Activated B cell treated with CpG ODN at 0.5 μM for 24 hours (primary cell): ENCODE data around the gene SULT1C4. TPM values are rescaled to one million over a fixed set of nuclear protein-coding genes. Genes with fewer than 3 reads are reported as not detected.

Experiments
- ATAC-seq: fragments of 200-7000 bp; cut with Tn5 transposase; one replicate; pipeline ENCODE4 v1.10.0; 2021; ENCODE audit warnings: low read depth, mild to moderate bottlenecking, moderate library complexity
- CTCF ChIA-PET: fragments of 350-600 bp; sonication (Branson Sonifier 250); formaldehyde crosslinking; loops from one replicate; lab custom pipeline; 2021; ENCODE audit warnings: antibody characterized with exemption; lab: Charles Lee
- POLR2A ChIA-PET: fragments of 350-600 bp; sonication (Branson Sonifier 250); formaldehyde crosslinking; loops from one replicate; lab custom pipeline; 2021; ENCODE audit warnings: antibody characterized with exemption; lab: Charles Lee
- DNase-seq: peaks from one replicate; pipeline ENCODE4 v3.0.0; 2022
- H3K27ac Mint-ChIP-seq: one replicate; pipeline ENCODE4 v1.8.0; 2020; ENCODE audit warnings: mixed read lengths
- H3K27me3 Mint-ChIP-seq: one replicate; pipeline ENCODE4 v1.8.0; 2021; ENCODE audit warnings: mixed read lengths
- H3K36me3 Mint-ChIP-seq: one replicate; pipeline ENCODE4 v1.8.0; 2021; ENCODE audit warnings: low read depth, mixed read lengths
- H3K4me1 Mint-ChIP-seq: one replicate; pipeline ENCODE4 v1.8.0; 2021; ENCODE audit warnings: mixed read lengths
- H3K4me3 Mint-ChIP-seq: one replicate; pipeline ENCODE4 v1.8.0; 2020; ENCODE audit warnings: mild to moderate bottlenecking, mixed read lengths
- H3K9me3 Mint-ChIP-seq: one replicate; pipeline ENCODE4 v1.8.0; 2020; ENCODE audit warnings: mixed read lengths
- intact Hi-C: fragments of 100-400 bp; cut with micrococcal nuclease; formaldehyde crosslinking; loops from one replicate; pipeline ENCODE4 v1.15.1; 2024
- total RNA-seq: library from RNA; stranded (reverse); gene quantifications from 2 replicates; pipeline ENCODE4 v1.2.3, GENCODE V29; 2022
- TF ChIP-seq, protein P1 (sequence below): fragments of 200-600 bp; IDR thresholded peaks from one replicate; pipeline ENCODE4 v1.8.0; 2022; ENCODE audit warnings: antibody characterized with exemption, mild to moderate bottlenecking

SULT1C4 gene
- total RNA-seq, 1 donor from 2014 or later = not detected

DNA sequence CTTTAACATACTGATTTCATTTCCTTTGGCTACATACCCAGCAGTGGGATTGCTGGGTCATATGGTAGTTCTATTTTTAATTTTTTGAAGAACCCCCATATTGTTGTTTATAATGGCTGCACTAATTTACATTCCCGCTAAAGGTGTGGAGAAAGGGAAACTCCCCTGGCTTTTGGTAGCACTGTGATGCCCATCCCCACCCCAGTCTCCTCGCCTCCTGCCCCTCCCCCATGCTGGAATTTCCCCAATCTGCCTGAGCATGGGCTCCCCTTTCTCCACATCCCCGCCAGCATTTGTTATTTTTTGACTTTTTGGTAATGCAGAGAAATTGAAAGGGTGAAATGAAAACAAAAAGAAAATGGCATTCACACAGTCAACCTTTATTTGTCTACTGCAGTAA lies 30.0 kb upstream of the SULT1C4 start:
- H3K4me1 Mint-ChIP-seq = no peaks in the 10 kb centered on the region
- H3K9me3 Mint-ChIP-seq = no peaks in the 10 kb centered on the region
- CTCF ChIA-PET = no interaction called here
- POLR2A ChIA-PET = no interaction called here
- DNase-seq (no peak), ATAC-seq (no peak)
- H3K36me3 Mint-ChIP-seq = no peaks in the 10 kb centered on the region
- H3K27me3 Mint-ChIP-seq = peaks cover 12% of the 10 kb centered on the region
- no peak overlapping the region for H3K27ac Mint-ChIP-seq
- intact Hi-C loops = no loop called here
- H3K4me3 Mint-ChIP-seq = no peak overlapping the region
- TF ChIP-seq, protein P1, sequence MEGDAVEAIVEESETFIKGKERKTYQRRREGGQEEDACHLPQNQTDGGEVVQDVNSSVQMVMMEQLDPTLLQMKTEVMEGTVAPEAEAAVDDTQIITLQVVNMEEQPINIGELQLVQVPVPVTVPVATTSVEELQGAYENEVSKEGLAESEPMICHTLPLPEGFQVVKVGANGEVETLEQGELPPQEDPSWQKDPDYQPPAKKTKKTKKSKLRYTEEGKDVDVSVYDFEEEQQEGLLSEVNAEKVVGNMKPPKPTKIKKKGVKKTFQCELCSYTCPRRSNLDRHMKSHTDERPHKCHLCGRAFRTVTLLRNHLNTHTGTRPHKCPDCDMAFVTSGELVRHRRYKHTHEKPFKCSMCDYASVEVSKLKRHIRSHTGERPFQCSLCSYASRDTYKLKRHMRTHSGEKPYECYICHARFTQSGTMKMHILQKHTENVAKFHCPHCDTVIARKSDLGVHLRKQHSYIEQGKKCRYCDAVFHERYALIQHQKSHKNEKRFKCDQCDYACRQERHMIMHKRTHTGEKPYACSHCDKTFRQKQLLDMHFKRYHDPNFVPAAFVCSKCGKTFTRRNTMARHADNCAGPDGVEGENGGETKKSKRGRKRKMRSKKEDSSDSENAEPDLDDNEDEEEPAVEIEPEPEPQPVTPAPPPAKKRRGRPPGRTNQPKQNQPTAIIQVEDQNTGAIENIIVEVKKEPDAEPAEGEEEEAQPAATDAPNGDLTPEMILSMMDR = no peak

DNA sequence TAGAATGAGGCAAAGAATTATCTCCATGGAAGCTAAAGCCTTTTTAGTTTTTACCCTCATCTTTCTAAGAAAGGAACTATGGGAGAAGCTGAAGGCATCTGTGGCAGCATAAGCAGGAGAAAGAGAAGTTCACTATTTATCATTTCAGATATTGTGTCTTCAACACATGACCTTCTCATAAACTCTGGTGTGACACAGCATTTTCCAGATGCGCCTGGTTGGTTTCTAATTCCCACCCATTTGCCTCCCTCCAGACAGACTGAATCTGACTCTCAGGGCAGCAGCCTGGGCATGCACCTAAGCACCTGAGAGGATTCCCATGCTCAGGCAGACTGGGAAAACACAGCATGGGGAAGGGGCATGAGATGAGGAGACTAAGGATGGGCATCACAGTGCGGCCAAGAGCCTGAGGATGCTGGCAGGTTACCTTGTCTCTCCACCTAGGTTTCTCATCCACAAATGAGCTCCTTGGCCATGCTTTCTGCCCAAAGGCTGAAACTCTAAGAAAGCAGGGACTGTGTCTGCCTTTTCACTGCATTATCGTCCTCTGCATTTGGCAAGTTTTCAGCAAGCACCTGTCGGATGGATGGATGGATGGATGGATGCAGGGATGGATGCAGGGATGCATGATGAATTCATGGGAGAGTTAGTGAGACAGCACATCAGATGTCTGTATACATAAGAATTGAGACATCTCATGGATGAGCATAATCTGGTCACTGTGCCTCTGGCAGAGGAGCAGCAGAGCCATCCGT lies 28.8 kb upstream of the SULT1C4 start:
- Mint-ChIP-seq H3K27ac (no peak overlapping the region), H3K4me3 (no peak overlapping the region)

DNA sequence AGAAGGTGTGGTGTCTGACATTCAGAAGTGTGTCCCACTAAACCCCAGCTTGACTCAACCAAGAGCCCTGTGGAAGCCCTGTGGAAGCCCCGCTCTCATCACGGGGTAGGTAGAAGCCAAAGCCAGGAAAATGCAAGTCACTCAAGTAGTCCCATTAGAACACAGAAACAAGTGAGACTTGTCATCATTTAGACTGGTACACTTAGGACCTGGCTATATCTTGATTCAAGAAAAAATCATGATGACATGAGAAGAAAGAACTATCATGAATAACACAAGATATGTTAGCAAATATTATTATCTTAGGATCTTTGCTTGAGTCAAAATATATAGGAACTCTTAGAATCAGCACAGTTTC lies 28.2 kb upstream of the SULT1C4 start:
- TF ChIP-seq, protein P1 = no peak
- ATAC-seq (no peak), DNase-seq (no peak)
- ChIA-PET CTCF (no interaction called here), POLR2A (interaction anchor here (0.6 kb wide), 1 partner anchor 22 kb away, joined by 3 read pairs; no protein-coding TSS in a partner anchor)
- no peaks in the 10 kb centered on the region for H3K4me1 Mint-ChIP-seq
- no peaks in the 10 kb centered on the region for H3K9me3 Mint-ChIP-seq
- H3K4me3 Mint-ChIP-seq = no peak overlapping the region
- H3K36me3 Mint-ChIP-seq = no peaks in the 10 kb centered on the region
- H3K27me3 Mint-ChIP-seq = peaks cover 9% of the 10 kb centered on the region
- intact Hi-C loops = no loop called here
- no peak overlapping the region for H3K27ac Mint-ChIP-seq

More for the DNA sequence above, 28.8 kb upstream of the SULT1C4 start:
- DNase-seq (no peak), ATAC-seq (no peak)
- Mint-ChIP-seq H3K4me1 (no peaks in the 10 kb centered on the region), H3K36me3 (no peaks in the 10 kb centered on the region), H3K27me3 (peaks cover 9% of the 10 kb centered on the region), H3K9me3 (no peaks in the 10 kb centered on the region)
- intact Hi-C loops = no loop called here
- CTCF ChIA-PET = no interaction called here
- TF ChIP-seq, protein P1 = no peak
- POLR2A ChIA-PET = interaction anchor here (0.6 kb wide), 1 partner anchor 23 kb away, joined by 3 read pairs; no protein-coding TSS in a partner anchor

DNA sequence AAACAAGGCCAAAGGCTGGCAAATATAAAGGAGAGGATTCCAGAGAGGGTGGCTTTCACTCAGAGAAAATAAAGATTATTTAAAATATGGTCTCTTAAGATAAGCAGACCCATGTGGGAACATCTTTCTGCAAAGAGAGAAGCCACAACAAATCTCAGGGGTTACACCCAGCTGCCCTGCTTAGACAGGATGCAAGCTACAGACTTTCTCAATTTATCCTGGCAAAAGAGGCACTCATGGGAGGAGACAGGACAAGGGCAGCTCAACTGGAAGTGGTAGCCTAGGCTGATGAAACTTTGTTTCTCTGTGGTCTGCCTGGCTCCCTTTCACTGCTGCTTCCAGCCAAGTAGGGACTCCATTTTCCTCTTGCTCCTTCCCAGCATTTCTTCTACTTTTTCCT lies 25.9 kb upstream of the SULT1C4 start:
- DNase-seq = no peak
- no peaks in the 10 kb centered on the region for H3K36me3 Mint-ChIP-seq
- TF ChIP-seq, protein P1 = no peak
- peaks cover 9% of the 10 kb centered on the region for H3K27me3 Mint-ChIP-seq
- ATAC-seq = no peak
- H3K9me3 Mint-ChIP-seq = no peaks in the 10 kb centered on the region
- POLR2A ChIA-PET = no interaction called here
- CTCF ChIA-PET = interaction anchor here (2.2 kb wide), 1 partner anchor 232 kb away, joined by 8 read pairs; no protein-coding TSS in a partner anchor
- H3K27ac Mint-ChIP-seq = no peak overlapping the region
- H3K4me3 Mint-ChIP-seq = no peak overlapping the region
- intact Hi-C loops = no loop called here
- H3K4me1 Mint-ChIP-seq = no peaks in the 10 kb centered on the region

DNA sequence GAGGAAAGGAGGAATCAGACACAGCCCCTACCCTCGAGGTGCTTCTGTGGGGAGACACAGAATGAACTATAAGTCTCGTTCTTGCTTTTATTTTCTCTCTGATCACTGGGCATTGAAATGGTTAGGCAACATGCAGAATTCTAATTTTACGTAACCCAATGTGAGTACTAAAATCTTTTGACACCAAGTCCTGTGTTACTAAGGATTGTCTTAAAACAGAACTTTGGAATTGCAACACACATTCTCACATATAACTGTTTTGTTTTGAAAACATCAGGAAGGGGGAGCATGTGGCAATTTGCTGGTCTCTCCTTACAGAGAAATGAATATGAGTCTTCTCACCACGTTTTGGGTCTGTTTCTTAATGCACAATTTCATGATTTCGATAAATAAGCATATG lies 23.6 kb upstream of the SULT1C4 start:
- H3K27ac Mint-ChIP-seq = no peak overlapping the region
- H3K9me3 Mint-ChIP-seq = no peaks in the 10 kb centered on the region
- no peaks in the 10 kb centered on the region for H3K4me1 Mint-ChIP-seq
- intact Hi-C loops = no loop called here
- no peaks in the 10 kb centered on the region for H3K36me3 Mint-ChIP-seq
- no peak for ATAC-seq
- TF ChIP-seq, protein P1 = no peak
- H3K4me3 Mint-ChIP-seq = no peak overlapping the region
- ChIA-PET POLR2A (no interaction called here), CTCF (no interaction called here)
- no peak for DNase-seq
- H3K27me3 Mint-ChIP-seq = peaks cover 9% of the 10 kb centered on the region
